Subcutaneous adipose tissue (tissue), 4 donors: ENCODE data around the gene OR52A5. TPM values are rescaled to one million over a fixed set of nuclear protein-coding genes. Genes with fewer than 3 reads are reported as not detected.

ENCODE experiments used
- total RNA-seq, 4 donors: library from RNA; depleted of rRNA; stranded (reverse); fragments of >200 nt; gene quantifications; one replicate each; pipeline ENCODE4 v1.1.0, GENCODE V29; 2016
- TF ChIP-seq, protein P1 (sequence below): fragments of 450-650 bp; IDR thresholded peaks from one replicate; pipeline ENCODE4 v1.5.1; 2016; ENCODE audit warnings: low read depth, mild to moderate bottlenecking, control low read depth, antibody characterized with exemption, moderate library complexity

The OR52A5 gene
- total RNA-seq, result not detected

GRCh38 chr11:5137996-5138395 is at the start of gene OR52A5:
OR52A5 (minus strand) TSS chr11:5138356; CDS start chr11:5132642, 5,714 bp downstream.
- TF ChIP-seq, protein P1, sequence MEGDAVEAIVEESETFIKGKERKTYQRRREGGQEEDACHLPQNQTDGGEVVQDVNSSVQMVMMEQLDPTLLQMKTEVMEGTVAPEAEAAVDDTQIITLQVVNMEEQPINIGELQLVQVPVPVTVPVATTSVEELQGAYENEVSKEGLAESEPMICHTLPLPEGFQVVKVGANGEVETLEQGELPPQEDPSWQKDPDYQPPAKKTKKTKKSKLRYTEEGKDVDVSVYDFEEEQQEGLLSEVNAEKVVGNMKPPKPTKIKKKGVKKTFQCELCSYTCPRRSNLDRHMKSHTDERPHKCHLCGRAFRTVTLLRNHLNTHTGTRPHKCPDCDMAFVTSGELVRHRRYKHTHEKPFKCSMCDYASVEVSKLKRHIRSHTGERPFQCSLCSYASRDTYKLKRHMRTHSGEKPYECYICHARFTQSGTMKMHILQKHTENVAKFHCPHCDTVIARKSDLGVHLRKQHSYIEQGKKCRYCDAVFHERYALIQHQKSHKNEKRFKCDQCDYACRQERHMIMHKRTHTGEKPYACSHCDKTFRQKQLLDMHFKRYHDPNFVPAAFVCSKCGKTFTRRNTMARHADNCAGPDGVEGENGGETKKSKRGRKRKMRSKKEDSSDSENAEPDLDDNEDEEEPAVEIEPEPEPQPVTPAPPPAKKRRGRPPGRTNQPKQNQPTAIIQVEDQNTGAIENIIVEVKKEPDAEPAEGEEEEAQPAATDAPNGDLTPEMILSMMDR, result no peak

DNA sequence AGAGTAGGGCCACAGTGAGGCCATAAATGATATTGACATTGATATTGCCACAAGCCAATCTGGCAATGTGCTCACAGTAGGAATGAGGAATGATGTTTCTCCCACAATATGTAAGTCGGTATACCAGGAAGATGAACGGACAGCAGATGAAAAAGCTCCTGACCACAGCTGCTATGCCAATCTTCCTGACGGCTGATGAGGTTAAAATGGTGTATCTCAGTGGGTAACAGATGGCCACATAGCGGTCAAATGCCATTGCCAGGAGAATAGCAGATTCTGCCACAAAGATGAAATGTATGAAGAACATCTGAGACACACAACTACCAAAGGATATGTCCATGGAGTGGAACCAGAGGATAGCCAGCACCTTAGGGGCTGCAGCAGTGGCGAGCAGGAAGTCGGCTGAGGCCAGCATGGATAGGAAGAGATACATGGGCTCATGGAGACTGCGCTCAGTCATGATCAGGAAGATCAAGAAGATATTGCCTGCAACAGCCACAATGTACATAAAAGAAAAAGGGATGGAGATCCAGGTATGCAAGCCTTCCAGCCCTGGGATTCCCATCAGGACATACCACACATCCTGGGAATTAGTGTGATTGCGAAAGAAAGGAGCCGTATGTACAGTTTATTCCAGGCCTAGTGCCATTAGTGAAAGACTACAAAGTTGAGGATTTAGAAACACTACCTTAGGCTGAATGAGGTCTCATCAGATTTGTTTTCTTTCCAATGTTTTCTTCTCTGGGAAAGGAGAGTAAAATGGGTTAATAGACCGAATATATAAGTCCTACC is 40.1 kb upstream of the OR52A5 start:
- TF ChIP-seq, protein P1, result no peak

- TF ChIP-seq, protein P1, result no peak
Observed at GRCh38 chr11:5174934-5175333, 36.8 kb upstream of the OR52A5 start.

DNA sequence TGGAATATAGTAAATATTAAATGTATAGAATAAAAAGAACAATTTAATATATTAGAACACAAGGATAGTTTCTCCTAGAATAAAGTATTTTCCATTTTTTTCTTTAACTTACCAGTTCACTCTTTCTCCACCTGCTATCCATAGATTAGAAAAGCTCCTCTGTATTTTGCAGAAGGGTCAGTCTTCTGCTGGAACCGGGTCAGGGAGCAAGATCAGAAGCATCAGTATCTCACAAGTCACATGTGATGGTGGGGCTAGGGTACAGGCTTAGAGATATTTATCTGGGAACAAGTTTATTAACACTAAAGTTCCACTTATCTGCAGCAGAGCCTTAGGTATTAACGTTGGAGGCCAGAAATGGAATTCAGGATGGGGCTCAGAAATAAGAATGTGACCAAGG is 33.7 kb upstream of the OR52A5 start:
- TF ChIP-seq, protein P1, result no peak

DNA sequence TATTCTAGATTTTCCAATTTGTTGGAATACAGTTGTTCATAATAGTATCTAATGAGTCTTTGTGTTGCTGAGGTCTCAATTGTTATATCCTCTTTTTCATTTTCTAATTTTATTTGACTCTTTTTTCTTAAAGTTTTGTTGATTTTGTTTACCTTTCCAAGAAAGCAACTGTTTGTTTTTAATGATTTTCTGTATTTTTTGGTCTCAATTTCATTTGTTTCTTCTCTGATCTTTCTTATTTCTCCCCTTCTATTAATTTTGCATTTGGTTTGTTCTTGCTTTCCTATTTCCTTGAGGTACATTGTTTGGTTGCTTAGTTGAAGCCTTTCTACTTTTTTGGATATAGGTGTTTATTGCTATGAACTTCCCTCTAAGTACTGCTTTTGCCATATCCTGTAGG is 21.6 kb upstream of the OR52A5 start:
- TF ChIP-seq, protein P1, result no peak

- TF ChIP-seq, protein P1, result no peak
Observed at GRCh38 chr11:5154657-5155056, 16.5 kb upstream of the OR52A5 start, which contains the start of gene OR52A1. OR52A1 (minus strand) TSS chr11:5154757; CDS start chr11:5152369, 2,388 bp downstream.

GRCh38 chr11:5153574-5154431 is 15.6 kb upstream of the OR52A5 start:
- TF ChIP-seq, protein P1, result no peak
